IPS DF 19.7 (cell line): Measurements from ENCODE around the gene BAK1.

Experiments used
- DNase-seq: peaks from one replicate; pipeline ENCODE4 v3.0.0-alpha.2; 2013; ENCODE audit warnings: low read depth, low spot score

BAK1 gene

DNA sequence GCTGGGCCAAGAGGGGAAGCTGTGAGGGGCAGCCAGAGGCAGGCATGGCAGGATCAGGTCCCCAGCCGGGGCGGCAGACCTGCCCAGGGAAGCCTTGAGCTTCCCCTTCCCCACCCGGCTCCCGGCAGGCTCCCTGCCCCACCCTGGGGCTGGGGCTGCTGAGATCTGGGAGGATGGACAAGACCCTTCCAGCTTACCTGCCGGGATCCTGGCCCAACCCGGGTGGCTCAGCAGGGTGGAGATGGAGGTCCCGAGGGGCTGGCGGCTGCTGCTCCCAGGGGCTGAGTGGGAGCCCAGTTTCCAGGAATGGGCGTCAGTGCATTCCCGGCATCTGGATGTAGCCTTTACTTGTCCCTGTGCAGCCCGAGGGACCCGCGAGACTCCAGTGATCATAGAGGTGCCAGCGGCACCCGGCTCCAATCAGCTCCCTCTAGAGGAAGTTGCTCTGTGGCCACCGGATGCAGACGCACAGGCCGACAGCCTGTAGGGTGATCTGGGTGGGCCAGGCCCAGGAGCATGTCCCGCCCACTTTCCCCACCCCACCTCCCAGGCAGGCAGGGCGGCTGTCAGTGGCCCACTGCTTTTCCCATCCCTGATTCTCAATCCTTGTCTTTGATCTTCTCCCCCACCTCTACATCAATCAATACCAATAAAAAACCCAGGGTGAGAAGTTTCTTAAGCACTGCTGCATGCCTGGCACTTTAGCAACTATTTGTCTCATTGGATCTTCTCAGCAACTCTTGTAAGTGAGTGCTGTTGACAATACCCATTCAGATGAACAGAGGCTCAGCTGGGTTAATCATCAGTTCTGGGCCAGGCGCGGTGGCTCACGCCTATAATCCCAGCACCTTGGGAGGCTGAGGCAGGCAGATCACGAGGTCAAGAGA, at the start of gene BAK1:
Gene BAK1 (minus strand): TSS at position 449 of the 887 bp plus-strand sequence. CDS start 2,672 bp downstream, outside the sequence.
- DNase-seq = peak; percentile 73

DNA sequence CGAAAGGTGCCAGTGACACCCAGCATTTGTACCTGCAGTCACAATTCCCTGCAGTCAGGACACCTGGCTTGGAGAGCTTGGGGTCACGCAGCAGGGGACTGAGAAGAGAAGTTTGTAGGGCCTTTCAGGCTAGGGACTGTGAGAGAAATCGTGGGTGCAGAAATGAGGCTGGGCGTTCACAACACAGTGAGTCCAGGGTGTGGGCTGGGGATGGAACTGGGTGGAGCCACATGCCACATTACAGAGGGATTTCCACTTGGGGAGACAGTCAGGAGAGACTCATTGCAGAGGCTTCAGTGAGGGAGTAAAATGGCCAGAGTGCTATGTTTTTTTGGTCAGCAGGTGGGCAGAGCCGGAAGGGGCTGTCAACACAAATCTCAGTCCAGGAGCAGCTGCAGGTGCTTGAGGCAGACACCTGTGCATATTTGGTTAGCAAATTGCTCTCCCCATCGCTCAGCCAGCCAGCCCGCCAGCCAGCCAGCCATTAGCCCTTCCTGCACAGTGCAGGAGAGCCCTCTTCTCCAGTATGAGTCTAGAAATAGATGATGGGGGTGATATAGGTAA, 48.4 kb upstream of the BAK1 start:
- no peak for DNase-seq

DNA sequence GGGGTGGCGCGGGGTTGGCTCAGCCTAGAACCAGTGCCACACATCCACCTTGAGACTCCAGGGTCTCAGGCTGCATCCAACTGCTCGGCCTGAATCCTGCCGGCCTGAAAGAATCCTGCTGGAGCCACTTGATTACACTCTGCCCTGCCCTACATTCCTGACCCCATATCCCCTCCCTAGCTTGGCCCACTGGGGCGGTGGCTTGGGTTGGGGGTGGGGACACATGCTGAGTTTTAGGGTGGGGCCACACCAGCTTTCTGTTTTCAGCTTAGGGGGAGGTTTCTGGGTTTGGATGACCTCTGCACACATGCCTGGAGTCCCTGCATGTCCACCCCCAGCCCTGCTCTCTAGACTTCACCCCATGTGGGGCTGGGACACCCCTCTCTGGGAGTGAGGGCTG, 47.8 kb upstream of the BAK1 start:
- DNase-seq = no peak

DNA sequence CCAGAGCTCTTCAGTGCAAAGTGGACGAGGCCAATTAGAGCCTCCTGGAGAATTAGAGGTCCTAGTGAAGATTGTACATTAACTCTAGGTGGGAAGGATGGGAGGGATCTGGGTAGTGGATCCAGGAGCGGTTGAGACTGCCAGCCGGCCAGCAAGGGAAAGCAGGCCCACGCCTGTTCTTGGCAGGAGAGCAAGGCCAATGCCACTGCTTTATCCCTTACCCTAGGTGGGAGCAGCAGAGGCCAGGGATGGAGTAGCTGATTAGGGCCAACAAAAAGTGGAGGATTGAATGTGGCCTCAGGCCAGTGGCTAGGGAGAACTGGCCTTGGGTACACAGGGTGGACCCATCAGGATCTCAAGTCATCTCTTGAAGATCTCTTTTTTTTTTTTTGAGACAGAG, 44.8 kb upstream of the BAK1 start:
- no peak for DNase-seq

DNA sequence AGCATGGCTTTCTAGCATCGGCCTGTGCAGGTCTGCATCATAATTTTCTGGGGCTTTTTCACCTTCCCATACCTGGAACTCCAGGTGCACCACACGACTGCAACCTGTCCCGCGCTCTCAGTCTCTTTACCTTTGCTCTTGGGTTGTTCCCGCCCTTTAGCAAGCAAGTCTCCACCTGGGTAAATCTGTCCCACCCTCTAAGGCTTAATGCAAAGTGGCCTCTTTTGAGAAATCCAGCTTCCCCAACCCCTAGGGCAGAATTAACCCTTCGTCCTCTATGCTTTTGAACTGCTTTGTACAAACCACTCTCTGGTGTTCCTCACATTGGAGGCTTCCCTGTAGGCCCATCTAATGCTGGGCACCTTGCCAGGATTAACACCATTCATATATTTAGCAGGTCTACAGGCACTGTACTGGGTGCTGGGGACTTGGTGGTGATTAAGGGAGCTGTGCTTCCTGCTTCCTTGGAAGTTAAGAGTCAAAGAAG, 43.9 kb upstream of the BAK1 start:
- DNase-seq = no peak

DNA sequence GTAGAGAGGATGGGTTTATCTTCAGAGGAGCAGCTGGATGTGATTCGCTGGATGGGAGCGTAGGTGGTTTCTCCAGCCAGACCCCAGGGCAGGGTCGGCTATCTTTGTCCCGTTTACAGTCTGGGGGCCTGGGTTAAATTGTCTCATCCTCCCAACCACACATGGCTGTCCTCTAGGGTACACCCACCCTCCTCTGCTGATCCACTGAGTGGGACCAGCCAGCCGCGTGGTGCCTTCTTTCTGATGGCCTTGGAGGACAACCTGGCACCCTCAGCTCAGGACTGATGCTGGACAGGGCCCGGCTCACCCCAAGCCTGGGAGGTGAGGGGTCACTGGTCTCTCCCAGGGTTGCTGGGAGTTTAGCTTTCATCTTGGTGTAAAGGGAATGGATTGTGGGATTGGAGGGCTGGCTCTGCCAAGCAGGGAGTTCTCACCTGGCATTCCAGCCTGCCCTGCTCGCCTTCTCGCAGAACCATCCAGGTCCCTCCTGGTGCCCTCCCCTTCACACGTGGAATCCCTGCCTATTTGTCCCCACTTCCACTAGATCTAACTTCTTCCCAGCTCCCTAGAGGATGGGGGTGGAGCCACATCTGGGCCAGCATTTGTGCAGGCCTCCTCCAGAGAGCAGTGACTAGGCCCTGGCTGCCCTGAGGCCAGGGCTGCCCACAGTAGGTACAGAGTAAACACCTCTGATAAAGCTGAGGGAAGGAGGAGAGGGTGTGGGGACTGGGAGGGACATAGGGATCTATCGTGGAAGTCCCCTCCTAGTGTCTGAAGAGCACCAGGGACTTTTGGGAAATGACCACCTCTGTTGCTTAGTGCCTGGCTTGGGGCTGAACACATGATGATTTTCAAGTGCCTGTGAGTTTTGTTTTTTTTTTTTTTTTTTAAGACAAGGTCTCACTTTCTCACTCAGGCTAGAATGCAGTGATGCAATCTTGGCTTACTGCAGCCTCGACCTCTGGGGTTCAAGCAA, 42.7 kb upstream of the BAK1 start:
- DNase-seq = no peak

DNA sequence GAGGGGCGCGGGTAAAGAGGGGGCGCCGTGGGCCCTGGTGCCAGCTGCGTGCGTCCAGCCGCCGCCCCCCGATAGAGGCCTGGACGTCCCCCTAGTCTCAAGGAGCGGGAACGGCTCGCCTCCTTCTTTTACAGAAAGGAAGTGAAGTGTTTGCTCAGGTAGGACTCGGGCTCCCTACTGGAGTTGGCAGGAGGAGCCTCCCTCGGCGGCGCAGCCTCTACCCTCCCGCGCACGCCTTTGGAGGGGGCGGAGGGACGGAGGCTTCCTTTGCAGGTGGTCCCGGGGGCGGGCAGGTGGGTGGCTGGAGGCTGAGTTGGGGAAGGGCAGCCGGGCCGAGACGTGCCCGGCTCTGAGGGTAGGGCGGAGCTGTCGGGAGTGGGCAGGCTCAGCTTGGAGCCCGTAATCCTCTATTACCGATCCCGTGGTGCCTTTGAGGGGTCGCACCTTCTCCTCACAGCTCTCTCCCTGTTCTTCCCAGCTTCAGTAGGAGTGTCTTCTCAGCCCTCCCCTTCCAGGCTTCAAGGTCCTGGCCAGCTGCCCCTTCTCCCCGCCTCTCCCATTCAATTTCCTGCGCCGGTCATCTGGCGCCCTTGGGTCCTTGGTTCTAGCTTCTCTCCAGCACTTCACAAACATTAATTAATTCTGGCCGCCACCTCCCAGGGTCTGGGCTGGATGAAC, 41.8 kb upstream of the BAK1 start:
- no peak for DNase-seq

DNA sequence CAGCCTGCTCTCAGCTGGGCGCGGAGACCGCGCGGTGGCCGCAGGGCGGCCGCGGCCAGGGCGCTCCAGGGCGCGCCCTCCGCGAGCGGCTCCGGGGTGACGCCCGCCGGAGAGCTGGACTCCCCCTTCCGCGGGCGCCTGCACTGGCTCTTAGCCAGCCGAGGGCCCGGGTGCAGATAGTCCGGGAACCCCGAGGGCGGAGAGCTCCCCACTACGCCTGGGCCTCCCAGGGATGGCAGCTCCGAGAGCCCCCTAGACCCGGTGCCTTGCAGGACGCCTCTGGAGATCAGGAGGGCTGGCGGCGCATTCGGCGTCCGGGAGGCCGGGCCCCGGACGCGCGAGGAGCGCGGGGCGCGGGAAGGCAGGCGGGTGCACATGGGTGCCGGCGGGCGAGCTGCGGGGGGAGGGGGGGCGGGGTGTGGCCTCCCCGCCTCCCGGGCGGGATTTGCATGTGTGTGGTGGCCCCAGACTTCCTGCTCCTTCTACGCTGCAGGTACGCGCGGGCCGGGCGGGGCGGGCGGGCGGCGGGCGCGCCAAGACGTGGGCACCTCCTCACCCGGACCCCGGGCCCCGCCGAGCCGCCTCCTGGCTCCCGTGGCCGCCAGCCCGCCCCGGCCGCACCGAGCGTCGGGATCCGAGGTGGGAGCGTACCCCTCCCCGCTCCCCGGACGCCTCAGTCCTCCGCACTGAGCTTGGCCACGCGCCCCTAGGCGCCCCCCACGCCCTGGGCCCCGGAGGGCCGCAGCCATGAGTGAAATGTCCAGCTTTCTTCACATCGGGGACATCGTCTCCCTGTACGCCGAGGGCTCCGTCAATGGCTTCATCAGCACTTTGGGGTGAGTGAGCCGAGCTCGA, 41.0 kb upstream of the BAK1 start, which contains the start of gene ITPR3:
Gene ITPR3 (plus strand): TSS at position 467 of the 855 bp plus-strand sequence. CDS start 281 bp downstream, at position 748.
- no peak for DNase-seq

DNA sequence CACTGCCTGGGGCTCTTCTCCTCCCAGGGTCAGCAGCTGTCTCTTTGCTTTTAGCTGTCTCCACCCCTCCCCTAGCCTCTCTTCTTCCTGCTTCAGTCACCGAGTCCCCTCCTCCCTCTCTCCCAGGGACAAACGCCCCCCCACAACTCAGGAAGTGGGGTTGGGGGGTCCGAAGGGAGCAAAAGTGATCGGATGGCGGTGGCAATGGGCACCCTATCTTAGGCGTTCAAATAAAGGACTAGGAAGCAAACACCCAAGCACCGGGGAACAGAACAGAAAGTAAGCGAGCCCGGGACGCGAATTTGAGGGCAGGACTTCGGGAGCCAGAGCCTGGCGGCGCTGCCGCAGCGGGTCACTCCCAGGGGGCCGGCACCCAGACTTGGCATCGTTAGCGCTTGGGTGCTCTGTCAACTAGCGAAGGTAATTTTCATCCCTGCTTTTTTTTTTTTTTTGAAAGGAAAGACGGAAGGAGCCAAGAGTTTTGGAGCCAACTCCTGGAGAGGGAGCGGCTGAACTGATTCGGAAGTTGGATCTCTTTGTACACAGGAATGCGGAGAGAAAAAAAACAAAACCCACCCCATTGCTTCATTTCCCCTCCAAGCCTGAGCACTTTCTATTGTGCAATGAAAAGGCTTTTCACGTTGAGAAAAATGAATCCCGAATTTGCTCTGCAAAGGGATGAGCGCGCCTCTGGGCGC, 40.2 kb upstream of the BAK1 start:
- no peak for DNase-seq

DNA sequence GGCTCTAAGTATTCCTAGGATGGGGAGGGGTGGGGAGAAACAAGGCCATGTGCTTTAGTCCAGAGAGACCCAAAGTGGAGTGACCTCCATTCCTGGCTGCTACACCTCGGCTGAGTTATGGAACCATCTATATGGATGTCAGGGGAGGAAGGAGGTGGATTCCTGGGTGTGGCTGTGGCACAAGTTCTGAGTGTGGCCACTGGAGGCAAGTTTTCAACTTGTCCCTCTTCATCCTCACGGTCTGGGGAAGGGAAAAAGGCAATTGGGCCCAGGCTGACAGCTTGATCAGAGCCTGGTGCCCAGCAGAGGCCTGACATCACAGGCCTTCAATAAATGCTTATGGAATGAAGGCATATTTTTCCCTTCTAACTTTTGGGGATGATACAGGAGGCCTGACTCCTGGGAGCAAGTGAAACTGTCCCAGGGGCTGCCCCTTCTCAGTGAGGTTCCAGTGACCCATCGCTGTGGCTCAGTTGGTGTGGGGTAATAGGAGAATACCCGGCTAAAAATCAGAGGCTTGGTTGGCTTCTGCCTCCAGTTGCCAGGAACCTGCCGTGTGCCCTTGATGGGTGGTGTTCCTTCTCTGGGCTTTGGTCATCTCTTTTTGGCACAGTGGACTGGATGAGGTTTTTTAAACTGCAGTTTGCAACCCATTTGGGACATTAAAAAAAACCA, 39.2 kb upstream of the BAK1 start:
- no peak for DNase-seq

DNA sequence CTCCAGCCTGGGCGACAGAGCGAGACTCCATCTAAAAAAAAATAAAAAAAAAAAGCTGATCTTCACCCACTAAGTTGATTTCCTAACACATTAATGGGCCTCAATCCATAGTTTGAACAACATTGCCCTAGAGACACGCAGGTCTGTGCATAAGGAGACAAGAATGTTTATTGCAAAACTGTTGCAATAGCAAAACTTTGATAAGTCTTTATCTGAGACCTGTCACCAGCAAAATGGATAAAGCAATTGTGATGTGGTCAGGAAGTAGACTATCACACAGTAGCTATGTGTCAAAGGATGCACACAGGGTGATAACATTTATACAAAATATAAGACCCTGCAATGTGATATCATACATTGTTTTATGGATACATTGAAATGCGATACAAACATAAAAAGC, 36.8 kb upstream of the BAK1 start:
- no peak for DNase-seq

DNA sequence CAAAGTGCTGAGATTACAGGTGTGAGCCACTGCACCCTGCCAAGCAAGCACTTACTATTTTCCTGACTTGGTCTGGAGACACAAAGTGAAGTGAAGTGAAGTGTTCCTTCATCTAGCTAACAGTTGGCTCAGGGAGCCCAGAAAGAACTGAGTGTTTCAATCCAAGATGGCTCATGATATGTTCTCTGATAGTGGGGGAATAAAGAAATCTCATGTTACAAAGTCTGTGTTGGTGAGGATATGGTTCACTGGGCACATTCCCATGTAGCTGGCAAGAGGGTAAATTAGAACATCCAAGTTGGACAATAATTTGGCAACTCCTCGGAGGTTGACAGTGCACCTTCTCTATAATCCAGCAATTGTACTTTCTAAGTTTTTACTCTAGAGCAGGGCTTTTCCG, 36.0 kb upstream of the BAK1 start:
- no peak for DNase-seq

DNA sequence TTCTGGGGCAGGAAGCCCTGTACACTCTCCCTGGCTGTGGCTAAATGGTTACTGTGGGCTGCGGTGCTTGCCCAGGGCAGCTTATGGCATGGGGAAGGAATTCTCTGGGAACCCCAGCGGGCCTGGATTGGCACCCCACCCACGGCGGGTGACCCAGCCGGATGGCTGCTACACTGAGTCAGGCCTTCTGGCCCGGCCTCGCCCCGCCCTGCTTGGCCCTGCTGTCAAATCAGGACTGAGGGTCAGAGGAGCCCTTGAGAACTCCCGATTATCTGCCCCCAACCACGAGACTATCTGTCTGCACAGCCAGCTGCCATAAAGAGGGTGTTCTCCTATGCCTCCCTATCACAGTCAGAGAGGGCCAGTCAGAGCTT, 33.7 kb upstream of the BAK1 start:
- no peak for DNase-seq

DNA sequence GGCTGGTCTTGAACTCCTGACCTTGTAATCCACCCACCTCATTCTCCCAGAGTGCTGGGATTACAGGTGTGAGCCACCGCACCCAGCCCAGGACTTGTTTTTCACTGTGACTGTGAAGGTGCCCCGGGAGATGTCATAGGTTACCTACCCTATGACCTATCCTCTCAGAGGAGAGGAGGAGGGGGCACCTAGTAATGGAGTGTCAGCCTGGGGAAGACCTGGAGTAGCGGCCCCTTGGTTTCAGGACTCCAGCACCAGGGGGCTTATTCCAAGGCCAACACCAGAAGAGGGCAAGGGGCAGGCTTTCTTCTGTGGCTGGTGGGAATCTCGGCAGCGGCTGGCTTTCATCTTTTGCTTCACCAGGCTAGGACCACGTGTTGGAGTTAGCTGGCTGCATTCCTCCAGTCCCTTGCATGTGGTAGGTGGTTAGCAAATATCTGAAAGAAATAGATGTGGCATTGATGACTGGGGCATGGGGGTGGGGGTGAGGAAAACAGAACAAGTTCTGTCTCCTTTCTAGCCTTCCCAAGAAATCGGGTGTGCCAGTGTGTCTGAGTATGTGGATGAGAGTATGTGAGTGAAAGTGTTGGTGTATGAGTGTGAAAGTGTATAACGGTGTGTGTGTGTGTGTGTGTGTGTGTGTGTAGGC, 33.2 kb upstream of the BAK1 start:
- DNase-seq = no peak

DNA sequence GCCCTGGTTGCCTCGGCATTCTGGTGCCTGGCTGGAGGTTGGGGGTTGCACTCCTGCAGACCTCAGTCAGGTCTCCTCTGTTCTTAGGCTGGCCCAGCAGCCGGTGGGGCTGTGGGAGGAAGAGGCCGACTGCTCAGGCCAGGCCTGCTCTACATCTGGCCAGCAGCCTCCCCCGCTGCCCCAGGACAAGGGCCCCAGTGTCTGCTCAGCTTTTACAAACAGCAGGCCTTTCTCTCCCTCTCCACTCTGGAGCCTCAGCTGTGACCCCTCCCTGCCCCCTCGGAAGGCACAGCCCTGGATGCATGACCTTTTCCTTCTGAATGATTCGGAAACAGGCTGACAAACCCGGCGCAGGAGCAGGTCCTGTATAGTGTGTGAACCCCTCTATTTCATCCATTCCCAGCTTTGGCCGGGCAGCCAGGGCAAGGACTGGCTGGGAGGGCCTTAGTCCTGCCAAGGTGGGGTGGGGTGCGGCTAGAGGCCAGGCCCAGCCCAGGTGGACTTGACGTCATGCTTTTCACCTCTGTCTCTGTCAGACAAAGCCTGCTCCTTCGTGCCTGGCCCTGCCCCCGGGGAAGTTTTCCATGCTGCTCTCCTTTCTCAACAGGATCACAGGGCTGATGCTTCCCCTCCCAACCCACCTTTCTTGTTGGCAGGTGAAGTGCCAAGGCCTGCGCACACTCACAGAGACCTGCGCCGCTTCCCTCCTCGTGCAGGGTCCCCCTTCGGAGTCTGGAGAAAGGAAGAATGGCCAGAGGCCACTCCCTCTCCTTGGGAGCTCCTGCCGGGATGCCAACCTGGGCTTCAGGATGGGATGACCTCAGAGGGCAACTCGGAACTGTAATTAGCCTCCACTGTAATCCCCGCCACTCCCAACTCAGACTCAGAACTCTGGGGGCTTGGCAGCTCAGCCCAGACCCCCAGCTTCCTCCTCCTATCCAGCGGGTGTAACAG, 31.0 kb upstream of the BAK1 start:
- DNase-seq = no peak

DNA sequence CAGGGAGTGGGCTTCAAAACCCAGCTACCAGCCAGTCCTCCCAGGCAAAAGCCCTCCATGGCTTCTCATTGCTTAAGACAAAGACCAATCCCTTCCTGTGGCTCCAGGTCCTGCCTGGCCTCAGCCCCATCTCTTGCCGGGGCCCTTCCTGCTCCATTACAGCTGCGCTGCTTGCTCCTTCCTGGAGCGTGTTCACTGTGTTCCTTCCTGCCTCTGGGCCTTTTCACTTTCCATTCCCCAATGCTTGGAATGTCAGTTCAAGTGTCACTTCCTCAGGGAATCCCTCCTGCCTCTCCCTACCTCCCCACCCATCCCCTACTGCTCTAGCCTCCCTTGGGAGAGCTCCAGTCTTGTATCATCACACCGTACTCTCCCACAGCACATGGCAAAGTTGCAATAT, 30.0 kb upstream of the BAK1 start:
- DNase-seq = no peak

DNA sequence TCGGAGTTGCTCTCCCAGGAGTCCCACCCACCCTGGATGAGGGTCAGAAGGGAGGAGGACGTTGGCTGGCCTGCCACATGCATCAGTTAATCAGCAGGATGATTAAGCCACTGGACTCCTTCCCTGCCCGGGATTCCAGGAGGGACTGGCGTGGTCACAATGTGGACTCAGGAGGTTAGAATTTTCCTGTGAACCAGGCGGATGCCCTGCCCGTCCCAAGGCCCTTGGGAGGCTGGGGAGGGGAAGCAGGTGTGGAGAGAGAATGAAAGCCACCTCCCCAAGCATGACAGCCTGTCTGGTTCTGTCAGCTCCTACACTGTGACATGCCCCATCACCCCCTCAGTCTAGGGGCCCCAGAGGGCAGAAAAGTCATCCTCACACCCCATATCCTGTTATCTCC, 29.5 kb upstream of the BAK1 start:
- DNase-seq = no peak

DNA sequence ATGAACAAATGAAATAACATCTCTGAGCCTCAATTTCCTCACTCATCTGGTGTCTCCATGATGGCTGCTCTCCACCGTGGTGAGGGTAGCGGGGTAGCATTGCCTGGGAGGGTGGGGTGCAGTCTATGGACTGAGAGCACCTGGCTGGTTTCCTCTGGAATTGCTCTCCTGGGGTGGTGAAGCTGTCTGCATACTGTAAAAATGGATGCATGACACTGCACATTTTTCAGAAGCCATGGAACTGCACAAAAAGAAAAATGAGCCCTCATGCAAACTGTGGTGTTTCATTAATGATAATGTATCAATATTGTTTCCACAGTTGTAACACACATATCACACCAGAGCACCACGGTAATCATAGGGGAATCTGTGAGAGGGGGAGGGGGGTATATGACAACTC, 28.9 kb upstream of the BAK1 start:
- DNase-seq = no peak
